Cerebellar cortex (tissue), 1 donor: ENCODE results near the gene HSPA12A.

ENCODE experiments used
- DNase-seq: peaks from one replicate; pipeline ENCODE4 v3.0.0-alpha.2; 2015; ENCODE audit warnings: low spot score

Gene HSPA12A

DNA sequence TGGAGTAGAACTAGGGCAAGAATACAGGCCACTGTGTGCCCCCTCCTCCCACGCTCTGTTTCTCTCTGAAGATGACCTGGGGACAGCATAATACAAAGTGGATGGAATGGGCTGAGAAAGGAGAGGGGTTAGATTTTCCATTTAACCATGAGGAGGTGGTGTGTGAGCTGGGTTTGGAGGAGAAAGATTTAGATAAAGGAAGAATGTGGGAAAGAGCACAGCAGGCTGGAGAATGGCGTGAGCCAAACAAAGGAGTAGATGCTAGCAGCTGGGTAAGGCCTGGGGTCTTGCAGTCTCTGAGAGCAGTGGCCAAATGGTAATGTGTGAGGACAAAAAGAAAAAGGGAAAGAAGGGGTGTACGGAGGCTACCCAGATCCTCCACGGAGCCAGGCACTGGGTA is 113.0 kb downstream of the HSPA12A start:
- DNase-seq: no peak

DNA sequence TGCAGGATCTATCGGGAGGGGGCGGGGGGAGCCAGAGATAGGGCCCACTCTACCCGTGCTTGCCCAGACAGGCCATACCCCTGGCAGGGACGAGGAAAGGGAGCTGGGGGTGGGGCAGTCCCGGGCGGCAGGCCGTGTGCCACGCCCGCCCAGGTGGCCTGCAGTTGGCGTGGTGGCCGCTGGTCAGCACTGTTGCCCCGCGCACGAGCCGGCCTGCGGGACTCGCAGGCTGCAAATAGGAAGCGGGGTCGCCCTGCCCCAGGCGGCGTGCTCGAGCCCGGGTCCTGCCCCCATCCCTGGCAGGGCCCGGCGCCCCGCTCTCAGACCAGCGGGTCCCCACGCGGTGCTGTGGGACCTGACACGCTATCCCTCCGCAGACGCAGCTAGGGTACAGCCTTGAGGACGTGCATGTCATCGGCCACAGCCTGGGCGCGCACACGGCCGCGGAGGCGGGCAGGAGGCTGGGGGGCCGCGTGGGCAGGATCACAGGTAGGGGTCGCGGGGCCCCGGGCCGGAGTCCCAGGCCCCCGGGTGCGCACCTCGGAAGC is 114.9 kb downstream of the HSPA12A start:
- no peak for DNase-seq

- DNase-seq: no peak
Observed at GRCh38 chr10:116626815-116627214, 115.6 kb downstream of the HSPA12A start.

GRCh38 chr10:116625845-116626244 is 116.5 kb downstream of the HSPA12A start:
- no peak for DNase-seq

- no peak for DNase-seq
Observed at GRCh38 chr10:116621934-116622655, 120.3 kb downstream of the HSPA12A start.

- DNase-seq: no peak
Observed at GRCh38 chr10:116621476-116621875, 120.9 kb downstream of the HSPA12A start.
